Measurements from ENCODE around the gene PLEKHG3.

GRCh38 chr14:64763801-64764621 is 59.8 kb downstream of the PLEKHG3 start:
- TF ChIP-seq CTCF (conservative IDR thresholded peaks at IDR 0.05; ENCODE audit: low read length) (no peak), EZH2phosphoT487 (IDR thresholded peaks at IDR 0.05; ENCODE audit: borderline replicate concordance, low read depth, low read length) (no peak)

All from OCI-LY7 (cell line).